Measurements from ENCODE around the gene BNC2.

Gene BNC2

GRCh38 chr9:16369427-16369826 lies 501.0 kb downstream of the BNC2 start:
- DNase-seq = no peak
- no peak for TF ChIP-seq POLR2A (IDR thresholded peaks at IDR 0.05; ENCODE audit: low read length)
- TF ChIP-seq GATA1 (IDR thresholded peaks at IDR 0.05; ENCODE audit: low read depth, low read length) = no peak

- TF ChIP-seq POLR2A (IDR thresholded peaks at IDR 0.05; ENCODE audit: low read length) = no peak
- DNase-seq = no peak
These were observed 502.0 kb downstream of the BNC2 start for GRCh38 chr9:16368237-16369087.

DNA sequence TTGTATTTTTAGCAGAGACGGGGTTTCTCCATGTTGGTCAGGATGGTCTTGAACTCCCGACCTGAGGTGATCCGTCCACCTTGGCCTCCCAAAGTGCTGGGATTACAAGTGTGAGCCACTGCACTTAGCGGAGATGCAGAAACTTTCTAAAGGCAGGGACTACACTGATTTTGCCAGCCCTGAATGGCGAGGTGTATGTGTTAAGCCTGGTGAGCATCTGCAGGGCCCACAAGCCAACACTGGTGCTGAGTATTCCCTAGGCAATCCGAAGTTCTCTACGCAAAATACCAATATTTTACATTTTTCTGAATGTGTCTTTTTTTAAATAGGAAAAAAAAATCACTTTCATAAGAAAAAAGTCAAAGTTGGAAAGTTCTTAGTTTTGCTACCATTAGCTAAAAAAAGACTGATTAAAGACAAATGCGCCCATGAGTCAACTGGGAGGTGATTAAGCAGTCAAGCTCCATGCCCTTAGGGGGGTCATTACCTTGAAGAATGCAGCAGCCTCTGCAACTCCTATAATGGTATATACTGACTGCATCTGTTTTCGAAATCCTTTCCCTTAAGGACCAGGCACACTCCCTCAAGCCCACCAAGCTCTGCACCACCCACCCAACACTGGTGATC lies 502.8 kb downstream of the BNC2 start:
- DNase-seq = no peak
- TF ChIP-seq POLR2A (IDR thresholded peaks at IDR 0.05; ENCODE audit: low read length) (no peak), GATA1 (IDR thresholded peaks at IDR 0.05; ENCODE audit: low read depth, low read length) (no peak)

DNA sequence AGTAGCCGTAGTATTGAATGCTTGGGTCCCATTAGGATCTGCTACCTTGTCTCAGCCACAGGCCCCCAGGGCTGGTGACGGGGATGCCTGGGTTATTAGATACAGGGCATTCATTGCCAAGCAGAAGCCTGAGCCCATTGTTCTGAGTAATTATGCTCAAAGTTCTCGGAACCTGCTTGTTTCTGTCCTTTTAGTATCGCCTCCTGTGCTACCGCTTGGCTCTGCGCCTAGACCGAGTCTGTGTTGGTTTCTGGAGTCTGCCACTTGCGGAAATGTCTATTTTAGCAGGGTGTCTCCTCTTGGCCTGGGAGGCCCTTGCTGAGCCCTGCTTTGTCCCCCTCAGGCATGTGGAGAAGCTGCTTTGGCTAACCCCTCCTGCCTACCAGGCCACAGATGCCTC lies 506.1 kb downstream of the BNC2 start:
- TF ChIP-seq POLR2A (IDR thresholded peaks at IDR 0.05; ENCODE audit: low read length) (no peak), GATA1 (IDR thresholded peaks at IDR 0.05; ENCODE audit: low read depth, low read length) (no peak)

GRCh38 chr9:16363916-16364315 lies 506.6 kb downstream of the BNC2 start:
- no peak for DNase-seq
- TF ChIP-seq POLR2A (IDR thresholded peaks at IDR 0.05; ENCODE audit: low read length) (no peak), GATA1 (IDR thresholded peaks at IDR 0.05; ENCODE audit: low read depth, low read length) (no peak)

More for the DNA sequence above, 506.1 kb downstream of the BNC2 start:
- no peak for DNase-seq

DNA sequence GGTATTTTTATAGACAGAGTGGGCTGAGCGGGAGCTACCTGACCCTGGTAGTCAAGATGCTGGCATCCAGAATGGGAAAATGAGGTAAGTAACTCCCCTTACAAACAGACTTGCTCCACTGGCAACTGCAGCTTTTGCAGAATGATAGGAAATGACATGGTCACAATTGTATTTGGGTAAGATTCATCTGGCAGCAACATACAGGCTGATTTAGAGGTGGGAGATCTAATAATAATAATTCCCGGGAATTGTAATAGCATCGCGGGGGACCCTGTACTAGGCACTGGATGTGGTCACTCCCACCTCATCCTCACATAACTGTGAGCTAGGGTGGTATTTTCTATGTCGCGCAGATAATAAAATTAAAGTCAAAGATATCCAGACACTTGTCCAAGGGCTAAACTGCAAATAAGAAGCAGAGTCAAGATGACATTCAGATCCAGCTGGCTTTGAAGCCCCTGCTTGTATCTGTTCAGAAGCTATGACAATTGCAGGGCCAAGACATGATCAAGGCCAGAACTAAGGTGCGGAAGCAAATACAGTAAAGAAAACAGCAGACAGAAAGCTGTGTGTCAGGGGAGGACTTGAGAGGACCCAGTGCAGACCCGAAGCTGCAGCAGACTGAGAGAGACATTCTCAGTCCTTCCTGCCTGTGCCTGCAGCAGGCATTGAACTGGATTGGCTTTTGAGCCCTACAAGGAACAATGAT lies 507.2 kb downstream of the BNC2 start:
- TF ChIP-seq GATA1 (IDR thresholded peaks at IDR 0.05; ENCODE audit: low read depth, low read length) = no peak
- no peak for TF ChIP-seq POLR2A (IDR thresholded peaks at IDR 0.05; ENCODE audit: low read length)
- DNase-seq = no peak

GRCh38 chr9:16361939-16362338 lies 508.5 kb downstream of the BNC2 start:
- TF ChIP-seq GATA1 (IDR thresholded peaks at IDR 0.05; ENCODE audit: low read depth, low read length) (no peak), POLR2A (IDR thresholded peaks at IDR 0.05; ENCODE audit: low read length) (no peak)
- DNase-seq = no peak

GRCh38 chr9:16361118-16361517 lies 509.4 kb downstream of the BNC2 start:
- no peak for DNase-seq
- no peak for TF ChIP-seq GATA1 (IDR thresholded peaks at IDR 0.05; ENCODE audit: low read depth, low read length)
- TF ChIP-seq POLR2A (IDR thresholded peaks at IDR 0.05; ENCODE audit: low read length) = no peak

DNA sequence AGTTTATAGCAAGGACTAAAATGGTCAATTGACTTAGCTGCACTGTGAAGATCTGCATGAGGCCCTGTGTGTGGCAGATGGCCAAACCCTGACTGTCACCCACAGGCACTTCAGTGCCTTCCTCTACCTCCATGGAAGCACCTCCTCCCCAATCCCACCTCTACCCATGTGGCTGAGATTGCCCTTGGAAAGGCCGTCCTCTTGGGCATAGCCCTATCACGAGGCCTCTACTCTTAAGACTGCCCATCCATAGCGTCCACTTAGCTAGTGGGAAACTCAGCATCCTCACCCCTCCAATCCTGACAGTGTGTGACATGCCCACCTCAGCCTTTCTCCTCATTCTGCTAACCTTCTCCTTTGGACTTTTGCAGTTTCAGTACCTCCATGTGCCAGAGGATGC lies 510.2 kb downstream of the BNC2 start:
- TF ChIP-seq POLR2A (IDR thresholded peaks at IDR 0.05; ENCODE audit: low read length) (no peak), GATA1 (IDR thresholded peaks at IDR 0.05; ENCODE audit: low read depth, low read length) (no peak)
- DNase-seq = no peak
